AG08396 (cell line): Measurements from ENCODE around the gene EXOC6B.

Experiments
- DNase-seq: peaks from one replicate; pipeline ENCODE4 v3.0.0; 2012; ENCODE audit warnings: low spot score, mixed read lengths

EXOC6B gene

GRCh38 chr2:72131916-72132841, 693.7 kb downstream of the EXOC6B start:
- DNase-seq: no peak

- DNase-seq: no peak
Observed at GRCh38 chr2:72131371-72131891, 694.4 kb downstream of the EXOC6B start.

GRCh38 chr2:72130659-72131360, 695.0 kb downstream of the EXOC6B start:
- DNase-seq: no peak

GRCh38 chr2:72129681-72130340, 696.0 kb downstream of the EXOC6B start:
- DNase-seq: no peak

GRCh38 chr2:72128843-72129227, 697.0 kb downstream of the EXOC6B start:
- no peak for DNase-seq

GRCh38 chr2:72128059-72128842, 697.6 kb downstream of the EXOC6B start:
- DNase-seq: no peak

GRCh38 chr2:72127401-72128058, 698.3 kb downstream of the EXOC6B start:
- no peak for DNase-seq

- DNase-seq: no peak
Observed at GRCh38 chr2:72126186-72127100, 699.4 kb downstream of the EXOC6B start.
